Testis (tissue), 2 donors: ENCODE data around the gene CLDN19.

Source experiments
- POLR2A ChIP-seq: fragments of 450-650 bp; IDR thresholded peaks from one replicate; pipeline ENCODE4 v1.6.1; 2017; ENCODE audit warnings: antibody characterized with exemption, mild to moderate bottlenecking, moderate library complexity
- TF ChIP-seq, protein P1 (sequence below), 3 experiments: fragments of 450-650 bp in 2 of 3; fragments of 200-600 bp in 1 of 3; sonication (generic) in 1 of 3; IDR thresholded peaks; one replicate each; pipeline ENCODE4 v1.5.1; 2016 to 2019; ENCODE audit warnings: antibody characterized with exemption in 3 of 3, mild to moderate bottlenecking in 2 of 3, moderate library complexity in 1 of 3

DNA sequence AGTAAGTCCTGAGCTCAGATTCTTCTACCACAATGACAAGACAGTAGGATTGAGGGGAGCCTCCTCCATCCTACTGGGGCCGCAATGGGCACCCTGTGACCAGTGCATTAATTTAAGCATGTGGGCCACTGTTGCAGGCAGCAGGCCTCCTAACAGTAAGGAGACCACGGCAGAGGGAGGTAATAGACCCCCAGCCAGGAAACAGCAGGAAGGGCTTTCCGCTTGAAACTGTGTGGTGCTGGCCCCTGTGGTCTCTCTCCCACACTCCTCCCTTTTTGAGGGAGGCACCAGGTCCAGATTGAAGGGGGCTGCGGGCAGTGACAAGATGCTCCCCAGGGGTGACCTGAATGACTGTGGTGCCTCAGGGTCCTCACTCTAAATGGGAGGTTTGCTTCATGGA, 1.7 kb upstream of the CLDN19 start:
- TF ChIP-seq, protein P1, sequence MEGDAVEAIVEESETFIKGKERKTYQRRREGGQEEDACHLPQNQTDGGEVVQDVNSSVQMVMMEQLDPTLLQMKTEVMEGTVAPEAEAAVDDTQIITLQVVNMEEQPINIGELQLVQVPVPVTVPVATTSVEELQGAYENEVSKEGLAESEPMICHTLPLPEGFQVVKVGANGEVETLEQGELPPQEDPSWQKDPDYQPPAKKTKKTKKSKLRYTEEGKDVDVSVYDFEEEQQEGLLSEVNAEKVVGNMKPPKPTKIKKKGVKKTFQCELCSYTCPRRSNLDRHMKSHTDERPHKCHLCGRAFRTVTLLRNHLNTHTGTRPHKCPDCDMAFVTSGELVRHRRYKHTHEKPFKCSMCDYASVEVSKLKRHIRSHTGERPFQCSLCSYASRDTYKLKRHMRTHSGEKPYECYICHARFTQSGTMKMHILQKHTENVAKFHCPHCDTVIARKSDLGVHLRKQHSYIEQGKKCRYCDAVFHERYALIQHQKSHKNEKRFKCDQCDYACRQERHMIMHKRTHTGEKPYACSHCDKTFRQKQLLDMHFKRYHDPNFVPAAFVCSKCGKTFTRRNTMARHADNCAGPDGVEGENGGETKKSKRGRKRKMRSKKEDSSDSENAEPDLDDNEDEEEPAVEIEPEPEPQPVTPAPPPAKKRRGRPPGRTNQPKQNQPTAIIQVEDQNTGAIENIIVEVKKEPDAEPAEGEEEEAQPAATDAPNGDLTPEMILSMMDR (IDR thresholded peaks at IDR 0.05): no peak
- TF ChIP-seq POLR2A: no peak
